Fibroblast of mammary gland (primary cell): Measurements from ENCODE around the gene TMEM165.

Source experiments
- DNase-seq: peaks from one replicate; pipeline ENCODE4 v3.0.0-alpha.2; 2010; ENCODE audit warnings: low read depth
- H3K4me3 ChIP-seq: 2 replicates; pipeline ENCODE4 v1.5.1; 2011; ENCODE audit warnings: low read depth, mild to moderate bottlenecking, low read length, moderate library complexity; ENCODE audit not compliant: control insufficient read depth
- TF ChIP-seq, protein P1 (sequence below): conservative IDR thresholded peaks from 2 replicates; pipeline ENCODE4 v1.5.1; 2011; ENCODE audit warnings: low read depth, low read length, inconsistent platforms; ENCODE audit not compliant: control insufficient read depth, insufficient read depth

The TMEM165 gene

GRCh38 chr4:55435141-55435841 lies 39.5 kb downstream of the TMEM165 start:
- peak; percentile 49 for DNase-seq
- TF ChIP-seq, protein P1, sequence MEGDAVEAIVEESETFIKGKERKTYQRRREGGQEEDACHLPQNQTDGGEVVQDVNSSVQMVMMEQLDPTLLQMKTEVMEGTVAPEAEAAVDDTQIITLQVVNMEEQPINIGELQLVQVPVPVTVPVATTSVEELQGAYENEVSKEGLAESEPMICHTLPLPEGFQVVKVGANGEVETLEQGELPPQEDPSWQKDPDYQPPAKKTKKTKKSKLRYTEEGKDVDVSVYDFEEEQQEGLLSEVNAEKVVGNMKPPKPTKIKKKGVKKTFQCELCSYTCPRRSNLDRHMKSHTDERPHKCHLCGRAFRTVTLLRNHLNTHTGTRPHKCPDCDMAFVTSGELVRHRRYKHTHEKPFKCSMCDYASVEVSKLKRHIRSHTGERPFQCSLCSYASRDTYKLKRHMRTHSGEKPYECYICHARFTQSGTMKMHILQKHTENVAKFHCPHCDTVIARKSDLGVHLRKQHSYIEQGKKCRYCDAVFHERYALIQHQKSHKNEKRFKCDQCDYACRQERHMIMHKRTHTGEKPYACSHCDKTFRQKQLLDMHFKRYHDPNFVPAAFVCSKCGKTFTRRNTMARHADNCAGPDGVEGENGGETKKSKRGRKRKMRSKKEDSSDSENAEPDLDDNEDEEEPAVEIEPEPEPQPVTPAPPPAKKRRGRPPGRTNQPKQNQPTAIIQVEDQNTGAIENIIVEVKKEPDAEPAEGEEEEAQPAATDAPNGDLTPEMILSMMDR: peak; percentile 37

GRCh38 chr4:55437356-55437796 lies 41.6 kb downstream of the TMEM165 start:
- DNase-seq: peak; percentile 70
- TF ChIP-seq, protein P1: no peak
- no peak overlapping the region for H3K4me3 ChIP-seq

More at GRCh38 chr4:55435141-55435841, 39.5 kb downstream of the TMEM165 start:
- no peak overlapping the region for H3K4me3 ChIP-seq

DNA sequence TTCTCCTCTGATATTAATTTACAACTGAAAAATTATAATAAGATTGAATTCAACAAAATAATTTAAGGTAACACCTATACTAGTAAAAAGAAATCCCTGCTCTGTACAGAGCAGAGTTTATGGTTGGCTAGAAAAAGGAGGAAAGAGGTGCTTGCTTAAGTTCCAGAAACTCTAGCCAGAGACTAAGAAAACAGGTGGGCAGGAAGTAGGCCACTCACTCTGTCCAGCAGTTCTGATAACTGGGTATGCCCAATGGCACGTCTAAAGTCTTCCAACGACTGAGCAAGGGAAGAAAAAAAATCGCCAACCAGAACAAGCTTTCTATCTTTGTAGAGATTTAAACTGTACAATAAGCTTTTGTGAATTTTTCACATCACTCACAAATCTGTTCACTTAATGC lies 42.1 kb downstream of the TMEM165 start:
- TF ChIP-seq, protein P1: no peak
- DNase-seq: no peak
- no peak overlapping the region for H3K4me3 ChIP-seq

GRCh38 chr4:55438314-55438713 lies 42.6 kb downstream of the TMEM165 start:
- DNase-seq: no peak
- no peak overlapping the region for H3K4me3 ChIP-seq
- TF ChIP-seq, protein P1: no peak

GRCh38 chr4:55439023-55439422 lies 43.3 kb downstream of the TMEM165 start:
- TF ChIP-seq, protein P1: no peak
- H3K4me3 ChIP-seq: no peak overlapping the region
- no peak for DNase-seq

- H3K4me3 ChIP-seq: no peak overlapping the region
- DNase-seq: no peak
- TF ChIP-seq, protein P1: no peak
Measured at GRCh38 chr4:55440786-55441185, 45.0 kb downstream of the TMEM165 start.
